HuH-7 (cell line): Measurements from ENCODE around the gene MMP23B.

ENCODE experiments used
- DNase-seq: peaks from one replicate; pipeline ENCODE4 v3.0.0; 2011; ENCODE audit warnings: low spot score

The MMP23B gene

DNA sequence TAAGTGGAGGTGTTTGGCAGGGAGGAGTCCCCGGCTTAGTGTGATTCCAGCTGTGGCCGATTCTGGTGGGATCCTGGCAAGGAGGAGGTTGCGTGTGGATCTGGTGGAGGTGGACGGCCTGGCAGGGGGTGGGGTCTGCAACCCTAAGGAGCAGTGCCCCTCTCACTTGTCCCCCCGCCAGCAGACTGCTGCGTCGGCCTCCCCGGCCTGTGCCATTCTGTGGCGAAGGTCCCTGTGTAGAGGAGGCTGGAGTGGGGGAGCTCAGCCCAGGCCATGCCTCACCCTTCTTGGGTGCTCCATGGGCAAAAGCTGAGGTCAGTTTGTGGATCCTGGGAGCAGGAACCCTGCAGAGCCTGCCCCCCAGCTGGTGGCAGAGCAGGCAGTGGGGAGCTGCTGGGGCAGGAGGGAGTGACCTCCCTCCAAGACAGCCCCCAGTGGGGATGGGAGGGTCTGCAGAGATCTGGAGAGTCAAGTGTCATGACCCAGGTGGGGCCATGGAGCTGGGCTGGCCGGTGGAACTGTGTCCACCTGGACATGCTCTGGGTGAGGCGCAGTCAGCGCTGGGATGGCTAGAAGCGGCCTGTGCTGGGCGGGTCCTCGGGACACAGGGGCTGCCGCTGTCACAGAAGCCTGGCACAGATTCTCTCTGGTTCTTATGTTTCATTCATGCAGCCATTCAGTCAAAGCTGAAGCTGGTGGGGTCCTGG lies 11.4 kb upstream of the MMP23B start:
- no peak for DNase-seq

DNA sequence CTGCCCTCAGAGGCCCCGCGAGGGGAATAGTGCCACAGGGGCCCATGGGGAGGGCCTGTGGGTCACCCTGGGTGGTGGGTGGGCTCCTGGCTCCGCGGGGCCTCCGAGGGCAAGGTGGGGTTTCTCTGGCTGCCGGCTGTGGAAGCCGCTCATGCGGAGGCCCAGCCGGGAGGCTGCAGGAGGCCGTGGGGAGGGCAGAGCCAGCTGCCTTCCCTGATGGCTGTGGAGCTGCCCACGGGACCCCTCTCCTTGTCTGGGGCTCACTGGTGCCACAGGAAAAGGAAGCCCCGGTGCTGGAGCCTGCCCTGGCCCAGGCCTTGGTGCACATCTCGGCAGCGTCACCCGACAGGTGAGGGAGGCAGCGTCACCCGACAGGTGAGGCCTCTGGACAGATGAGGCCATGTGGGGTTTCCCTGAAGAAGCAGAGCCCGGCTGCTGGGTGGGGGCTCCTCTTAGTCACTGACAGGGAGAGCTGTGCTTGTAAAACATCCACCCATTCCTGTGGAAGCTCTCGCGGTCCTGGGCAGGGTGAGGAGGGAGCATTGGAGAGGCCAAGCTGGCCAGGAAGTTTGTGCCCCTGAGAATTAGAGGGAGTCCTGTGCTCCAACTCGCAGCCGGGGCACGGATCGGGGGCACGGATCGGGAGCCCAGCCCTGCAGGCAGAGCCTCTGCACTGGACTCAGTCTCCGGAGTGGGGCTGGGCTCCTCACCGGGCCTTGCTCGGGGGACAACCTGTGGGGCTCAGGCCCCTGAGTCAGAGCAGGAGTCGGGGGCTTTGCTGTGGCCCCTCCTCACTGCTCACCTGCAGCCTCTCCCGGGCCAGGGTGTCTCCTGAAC lies 10.6 kb upstream of the MMP23B start:
- no peak for DNase-seq

DNA sequence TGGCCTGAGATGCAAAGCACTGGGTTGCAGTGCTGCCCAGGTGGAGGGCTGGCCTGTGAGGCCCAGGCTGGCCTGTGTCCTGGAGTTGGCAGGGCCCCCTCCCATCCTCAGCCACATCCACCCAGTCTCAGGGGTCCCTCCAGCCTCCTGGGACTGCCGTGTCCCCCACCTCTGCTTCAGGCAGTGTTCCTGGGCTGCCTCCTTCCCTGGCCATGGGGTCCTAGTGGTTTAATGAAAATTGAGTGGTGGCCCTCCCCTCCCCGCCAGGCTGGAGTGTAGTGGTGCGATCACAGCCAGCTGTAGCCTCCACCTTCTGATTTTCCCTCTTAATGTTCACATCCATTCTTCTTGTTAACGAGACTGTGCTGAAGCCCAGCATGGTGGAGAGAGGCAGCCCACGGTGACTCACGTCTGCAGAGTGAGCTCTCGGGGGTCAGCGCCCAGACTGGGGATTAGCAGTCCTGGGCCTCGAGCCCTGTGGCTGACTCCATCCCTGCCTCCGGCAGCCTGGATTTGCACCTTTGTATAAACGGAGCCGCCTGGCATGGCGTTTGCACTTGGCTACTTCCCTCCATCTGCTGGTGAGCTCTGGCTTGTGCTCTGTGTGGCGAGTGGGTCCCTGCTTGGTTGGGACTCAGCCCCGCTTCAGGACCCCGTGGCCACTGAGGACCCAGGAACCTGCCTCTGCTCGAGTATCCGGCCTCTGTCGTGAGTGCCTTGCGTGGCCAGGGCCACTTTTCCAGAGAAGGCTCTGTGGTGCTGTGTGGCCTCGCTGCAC lies 9.8 kb upstream of the MMP23B start:
- no peak for DNase-seq

DNA sequence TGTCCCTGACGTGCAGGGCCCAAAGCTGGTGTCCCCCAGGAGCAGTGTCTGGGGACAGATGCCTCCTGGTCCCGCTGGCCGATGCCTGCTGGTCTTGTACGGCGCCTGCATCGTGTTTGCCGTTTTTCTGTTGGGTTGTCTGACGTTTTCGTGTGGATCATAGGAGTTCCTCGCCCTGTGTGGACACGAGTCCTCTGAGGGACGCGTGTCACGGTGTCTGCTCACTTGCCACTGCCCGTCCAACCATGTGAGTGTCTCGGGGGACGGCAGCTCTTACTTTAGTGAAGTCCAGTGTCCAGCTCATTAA lies 9.2 kb upstream of the MMP23B start:
- DNase-seq = no peak

DNA sequence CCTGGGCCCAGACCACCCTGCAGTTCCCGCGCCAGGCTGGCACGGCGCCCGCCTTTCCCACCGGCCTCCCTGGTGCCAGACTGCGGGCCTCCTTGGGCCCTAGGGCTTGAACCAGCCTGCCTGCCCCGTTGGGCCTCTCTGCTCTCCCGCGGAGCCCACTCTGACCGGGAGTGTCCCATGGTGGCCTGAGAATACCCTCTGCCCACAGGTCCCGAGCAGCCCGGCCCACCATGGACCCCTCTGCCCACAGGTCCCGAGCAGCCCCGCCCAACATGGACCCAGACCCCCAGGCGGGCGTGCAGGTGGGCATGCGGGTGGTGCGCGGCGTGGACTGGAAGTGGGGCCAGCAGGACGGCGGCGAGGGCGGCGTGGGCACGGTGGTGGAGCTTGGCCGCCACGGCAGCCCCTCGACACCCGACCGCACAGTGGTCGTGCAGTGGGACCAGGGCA lies 8.8 kb upstream of the MMP23B start:
- DNase-seq = no peak

DNA sequence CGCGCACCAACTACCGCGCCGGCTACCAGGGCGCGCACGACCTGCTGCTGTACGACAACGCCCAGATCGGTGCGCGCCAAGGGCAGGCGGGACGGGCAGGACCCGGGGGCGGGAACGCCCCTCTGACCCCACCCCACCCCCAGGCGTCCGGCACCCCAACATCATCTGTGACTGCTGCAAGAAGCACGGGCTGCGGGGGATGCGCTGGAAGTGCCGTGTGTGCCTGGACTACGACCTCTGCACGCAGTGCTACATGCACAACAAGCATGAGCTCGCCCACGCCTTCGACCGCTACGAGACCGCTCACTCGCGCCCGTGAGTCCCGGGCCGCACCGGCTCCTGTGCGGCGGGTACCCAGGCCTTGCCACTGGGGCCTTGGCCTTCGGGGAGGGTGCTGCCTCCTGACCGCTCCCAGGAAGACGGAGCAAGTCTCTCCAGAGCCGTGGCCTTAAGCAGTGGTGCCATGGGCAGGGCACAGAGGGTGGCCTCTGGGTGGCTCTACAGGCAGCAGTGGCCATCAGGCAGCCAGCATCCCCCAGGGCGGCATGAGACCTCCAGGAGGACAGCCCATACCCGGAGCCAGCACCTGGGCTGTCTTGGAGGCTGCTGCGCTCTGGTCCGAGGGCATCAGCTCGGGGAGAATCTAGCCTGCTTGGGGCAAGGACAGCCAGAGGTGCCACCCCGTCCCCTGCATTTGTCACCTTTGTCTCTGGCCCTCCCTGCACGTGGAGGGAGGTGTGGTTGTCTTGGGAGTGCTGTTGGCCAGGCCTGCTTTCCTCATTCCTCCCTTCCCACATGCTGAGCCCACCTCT lies 8.1 kb upstream of the MMP23B start:
- no peak for DNase-seq

DNA sequence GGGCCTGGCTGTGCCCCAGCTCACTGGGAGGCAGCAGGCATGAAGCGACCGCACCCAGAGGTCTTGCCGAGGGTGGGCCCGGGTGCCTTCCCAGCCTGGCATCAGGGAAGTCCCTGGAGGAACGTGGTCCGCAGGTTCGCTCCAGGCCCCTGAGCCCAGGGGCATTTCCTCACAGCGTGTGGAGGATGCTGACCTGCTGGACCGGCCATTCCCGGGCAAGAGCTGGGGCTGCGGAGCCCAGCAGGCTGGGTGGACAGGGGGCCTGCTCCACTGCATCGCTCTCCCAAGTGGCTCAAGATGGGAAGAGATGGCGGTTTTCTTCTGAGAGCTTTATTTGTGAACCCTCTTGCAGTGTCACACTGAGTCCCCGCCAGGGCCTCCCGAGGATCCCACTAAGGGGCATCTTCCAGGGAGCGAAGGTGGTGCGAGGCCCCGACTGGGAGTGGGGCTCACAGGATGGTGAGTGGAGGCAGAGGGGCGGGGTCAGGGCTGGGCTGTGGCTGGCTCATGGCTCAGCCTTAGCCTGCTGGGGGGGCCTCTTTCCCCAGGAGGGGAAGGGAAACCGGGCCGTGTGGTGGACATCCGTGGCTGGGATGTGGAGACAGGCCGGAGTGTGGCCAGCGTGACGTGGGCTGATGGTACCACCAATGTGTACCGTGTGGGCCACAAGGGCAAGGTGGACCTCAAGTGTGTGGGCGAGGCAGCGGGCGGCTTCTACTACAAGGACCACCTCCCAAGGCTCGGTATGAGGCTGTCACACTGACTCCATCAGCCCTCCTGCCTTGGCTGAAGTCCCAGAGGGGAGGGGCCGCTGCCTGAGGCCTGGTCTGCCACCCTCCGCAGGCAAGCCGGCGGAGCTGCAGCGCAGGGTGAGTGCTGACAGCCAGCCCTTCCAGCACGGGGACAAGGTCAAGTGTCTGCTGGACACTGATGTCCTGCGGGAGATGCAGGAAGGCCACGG lies 7.2 kb upstream of the MMP23B start:
- no peak for DNase-seq

DNA sequence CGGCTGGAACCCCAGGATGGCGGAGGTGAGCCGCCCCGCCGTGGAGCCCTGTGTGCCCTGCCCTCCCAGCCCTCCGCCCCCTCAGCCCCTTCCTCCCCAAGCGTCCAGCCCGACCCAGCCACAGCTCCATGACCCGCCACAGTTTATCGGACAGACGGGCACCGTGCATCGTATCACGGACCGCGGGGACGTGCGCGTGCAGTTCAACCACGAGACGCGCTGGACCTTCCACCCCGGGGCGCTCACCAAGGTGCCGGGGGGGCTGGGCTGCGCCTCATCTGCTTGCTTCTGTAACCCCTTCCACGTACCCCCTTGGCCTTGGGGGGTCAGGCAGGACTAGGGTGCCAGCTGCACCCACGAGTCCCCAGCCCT lies 6.6 kb upstream of the MMP23B start:
- DNase-seq = no peak

DNA sequence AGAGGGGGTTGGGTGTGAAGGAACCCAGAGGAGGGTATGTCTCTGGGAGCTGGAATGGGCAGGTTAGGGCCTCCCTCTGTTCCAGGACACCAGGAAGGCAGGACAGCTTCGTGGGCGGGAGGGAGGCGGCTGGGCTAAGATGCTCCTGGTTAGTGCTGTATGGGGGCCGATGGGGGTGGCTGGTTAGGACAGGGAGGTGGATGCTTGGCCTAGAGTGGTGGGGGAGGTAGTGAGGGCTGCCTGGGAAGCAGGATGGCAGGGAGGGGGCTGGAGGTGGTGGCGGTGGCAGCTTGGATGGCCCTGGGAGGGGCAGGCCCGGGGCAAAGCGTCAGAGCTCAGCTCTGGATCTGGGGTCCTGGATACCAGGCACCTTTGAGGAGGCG lies 6.2 kb upstream of the MMP23B start:
- no peak for DNase-seq

DNA sequence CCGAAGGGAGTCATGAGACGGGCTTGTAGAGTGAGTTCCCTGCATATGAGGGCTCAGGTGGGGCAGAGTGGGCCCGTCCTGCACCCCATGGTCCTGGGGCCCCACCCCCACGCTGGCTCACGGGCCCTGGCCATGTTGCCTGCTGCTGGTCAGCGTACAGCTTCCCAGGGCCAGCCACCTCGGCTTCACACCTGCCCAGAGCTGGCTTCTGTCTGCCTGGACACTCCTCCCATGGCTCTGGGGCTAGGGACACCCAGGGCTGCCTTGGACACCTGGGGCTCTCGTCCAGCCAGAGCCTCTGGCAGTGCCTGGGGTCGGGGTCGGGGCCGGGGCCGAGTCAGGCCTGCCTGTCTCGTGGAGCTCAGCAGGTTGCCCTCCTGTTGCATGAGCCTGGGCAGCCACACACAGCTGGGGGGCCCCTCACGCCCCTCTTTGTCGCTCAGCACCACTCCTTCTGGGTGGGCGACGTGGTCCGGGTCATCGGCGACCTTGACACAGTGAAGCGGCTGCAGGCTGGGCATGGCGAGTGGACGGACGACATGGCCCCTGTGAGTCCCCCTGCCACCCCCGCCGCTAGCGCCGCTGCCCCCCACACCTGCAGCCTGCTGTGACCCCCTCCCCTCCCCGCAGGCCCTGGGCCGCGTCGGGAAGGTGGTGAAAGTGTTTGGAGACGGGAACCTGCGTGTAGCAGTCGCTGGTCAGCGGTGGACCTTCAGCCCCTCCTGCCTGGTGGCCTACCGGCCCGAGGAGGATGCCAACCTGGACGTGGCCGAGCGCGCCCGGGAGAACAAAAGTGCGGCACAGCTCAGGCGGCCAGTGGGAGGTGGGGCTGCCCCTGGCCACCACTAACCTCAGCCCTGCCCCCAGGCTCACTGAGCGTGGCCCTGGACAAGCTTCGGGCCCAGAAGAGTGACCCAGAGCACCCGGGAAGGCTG lies 5.5 kb upstream of the MMP23B start:
- no peak for DNase-seq

DNA sequence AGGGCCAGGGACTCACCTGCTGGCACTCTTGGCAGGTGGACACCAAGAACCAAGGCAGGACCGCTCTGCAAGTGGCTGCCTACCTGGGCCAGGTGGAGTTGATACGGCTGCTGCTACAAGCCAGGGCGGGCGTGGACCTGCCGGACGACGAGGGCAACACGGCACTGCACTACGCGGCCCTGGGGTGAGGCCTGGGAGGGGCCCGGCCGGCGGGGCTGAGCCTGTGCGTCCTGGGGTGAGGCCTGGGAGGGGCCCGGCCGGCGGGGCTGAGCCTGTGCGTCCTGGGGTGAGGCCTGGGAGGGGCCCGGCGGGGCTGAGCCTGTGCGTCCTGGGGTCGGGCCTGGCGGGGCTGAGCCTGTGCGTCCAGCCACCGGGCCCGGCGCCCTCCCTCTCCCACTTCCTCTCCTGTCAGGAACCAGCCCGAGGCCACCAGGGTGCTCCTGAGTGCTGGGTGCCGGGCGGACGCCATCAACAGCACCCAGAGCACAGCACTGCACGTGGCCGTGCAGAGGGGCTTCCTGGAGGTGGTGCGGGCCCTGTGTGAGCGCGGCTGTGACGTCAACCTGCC lies 4.6 kb upstream of the MMP23B start:
- no peak for DNase-seq

DNA sequence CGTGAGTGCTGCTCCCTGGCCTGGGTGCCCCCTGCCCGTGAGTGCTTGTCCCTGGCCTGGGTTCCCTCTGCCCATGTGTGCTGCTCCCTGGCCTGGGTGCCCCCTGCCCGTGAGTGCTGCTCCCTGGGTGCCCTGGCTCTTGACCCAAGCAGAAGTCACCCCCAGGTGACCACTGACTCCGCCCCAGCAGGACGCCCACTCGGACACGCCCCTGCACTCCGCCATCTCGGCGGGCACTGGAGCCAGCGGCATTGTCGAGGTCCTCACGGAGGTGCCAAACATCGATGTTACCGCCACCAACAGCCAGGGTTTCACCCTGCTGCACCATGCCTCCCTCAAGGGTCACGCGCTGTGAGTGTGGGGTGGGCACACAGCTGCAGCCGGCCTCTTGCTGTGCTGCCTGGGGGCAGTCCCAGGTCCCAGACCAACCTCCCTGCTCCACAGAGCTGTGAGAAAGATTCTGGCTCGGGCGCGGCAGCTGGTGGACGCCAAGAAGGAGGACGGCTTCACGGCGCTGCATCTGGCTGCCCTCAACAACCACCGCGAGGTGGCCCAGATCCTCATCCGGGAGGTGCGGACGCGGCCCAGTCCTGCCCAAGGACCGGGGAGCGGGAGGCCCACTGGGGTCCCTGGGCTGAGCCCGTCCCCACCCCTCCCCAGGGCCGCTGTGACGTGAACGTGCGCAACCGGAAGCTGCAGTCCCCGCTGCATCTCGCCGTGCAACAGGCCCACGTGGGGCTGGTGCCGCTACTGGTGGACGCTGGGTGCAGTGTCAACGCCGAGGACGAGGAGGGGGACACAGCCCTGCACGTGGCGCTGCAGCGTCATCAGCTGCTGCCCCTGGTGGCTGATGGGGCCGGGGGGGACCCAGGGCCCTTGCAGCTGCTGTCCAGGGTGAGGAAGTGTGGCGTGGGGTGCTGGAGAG lies 3.9 kb upstream of the MMP23B start:
- no peak for DNase-seq

DNA sequence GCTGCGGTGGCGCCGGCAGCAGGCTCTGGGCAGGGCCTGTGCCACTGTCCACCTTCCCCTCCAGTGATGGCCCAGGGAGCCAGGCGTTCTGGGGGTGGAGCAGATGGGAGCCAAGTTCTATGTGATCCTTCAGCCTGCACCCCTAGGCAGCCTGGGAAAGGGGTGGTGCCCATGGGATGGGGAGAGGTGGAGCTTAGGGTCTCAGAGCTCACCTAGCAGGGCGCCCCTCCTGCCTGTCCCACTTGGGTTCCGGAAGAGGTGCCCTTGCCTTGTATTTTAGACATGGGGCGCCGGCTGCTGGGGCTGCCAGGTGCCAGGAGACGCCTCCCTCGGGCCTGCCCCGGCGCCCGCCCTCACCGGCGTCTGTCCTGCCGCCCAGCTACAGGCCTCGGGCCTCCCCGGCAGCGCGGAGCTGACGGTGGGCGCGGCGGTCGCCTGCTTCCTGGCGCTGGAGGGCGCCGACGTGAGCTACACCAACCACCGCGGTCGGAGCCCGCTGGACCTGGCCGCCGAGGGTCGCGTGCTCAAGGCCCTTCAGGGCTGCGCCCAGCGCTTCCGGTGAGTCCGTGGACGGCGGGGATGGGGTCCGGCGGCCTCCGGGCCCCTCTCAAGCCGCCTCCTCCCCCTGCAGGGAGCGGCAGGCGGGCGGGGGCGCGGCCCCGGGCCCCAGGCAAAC lies 3.1 kb upstream of the MMP23B start:
- no peak for DNase-seq

DNA sequence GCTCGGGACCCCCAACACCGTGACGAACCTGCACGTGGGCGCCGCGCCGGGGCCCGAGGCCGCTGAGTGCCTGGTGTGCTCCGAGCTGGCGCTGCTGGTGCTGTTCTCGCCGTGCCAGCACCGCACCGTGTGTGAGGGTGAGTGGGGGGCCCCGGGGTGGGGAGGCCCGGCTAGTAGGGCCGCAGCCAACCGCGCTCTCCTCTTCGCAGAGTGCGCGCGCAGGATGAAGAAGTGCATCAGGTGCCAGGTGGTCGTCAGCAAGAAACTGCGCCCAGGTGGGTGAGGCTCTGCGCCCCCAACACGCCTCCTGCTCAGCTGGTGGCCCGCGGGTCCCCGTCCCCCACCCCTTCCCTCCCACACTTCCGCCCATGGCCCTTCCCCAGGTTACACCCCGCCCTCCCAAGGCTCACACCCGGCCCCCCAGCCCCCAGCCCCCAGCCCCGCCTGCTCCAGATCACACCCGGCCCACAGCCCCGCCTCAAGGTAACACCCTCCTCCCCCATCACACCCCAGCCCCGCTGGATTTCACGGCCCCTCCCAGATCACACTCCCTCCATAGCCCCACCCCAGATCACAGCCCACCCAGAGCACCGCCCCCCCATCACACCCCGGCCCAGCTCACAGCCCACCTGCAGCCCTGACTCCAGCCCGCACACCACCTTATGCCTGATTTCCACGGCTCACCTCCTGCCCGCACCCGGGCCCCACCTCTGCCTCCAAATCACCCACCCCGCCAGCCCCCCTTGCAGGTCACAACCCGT lies 2.4 kb upstream of the MMP23B start:
- DNase-seq = no peak

DNA sequence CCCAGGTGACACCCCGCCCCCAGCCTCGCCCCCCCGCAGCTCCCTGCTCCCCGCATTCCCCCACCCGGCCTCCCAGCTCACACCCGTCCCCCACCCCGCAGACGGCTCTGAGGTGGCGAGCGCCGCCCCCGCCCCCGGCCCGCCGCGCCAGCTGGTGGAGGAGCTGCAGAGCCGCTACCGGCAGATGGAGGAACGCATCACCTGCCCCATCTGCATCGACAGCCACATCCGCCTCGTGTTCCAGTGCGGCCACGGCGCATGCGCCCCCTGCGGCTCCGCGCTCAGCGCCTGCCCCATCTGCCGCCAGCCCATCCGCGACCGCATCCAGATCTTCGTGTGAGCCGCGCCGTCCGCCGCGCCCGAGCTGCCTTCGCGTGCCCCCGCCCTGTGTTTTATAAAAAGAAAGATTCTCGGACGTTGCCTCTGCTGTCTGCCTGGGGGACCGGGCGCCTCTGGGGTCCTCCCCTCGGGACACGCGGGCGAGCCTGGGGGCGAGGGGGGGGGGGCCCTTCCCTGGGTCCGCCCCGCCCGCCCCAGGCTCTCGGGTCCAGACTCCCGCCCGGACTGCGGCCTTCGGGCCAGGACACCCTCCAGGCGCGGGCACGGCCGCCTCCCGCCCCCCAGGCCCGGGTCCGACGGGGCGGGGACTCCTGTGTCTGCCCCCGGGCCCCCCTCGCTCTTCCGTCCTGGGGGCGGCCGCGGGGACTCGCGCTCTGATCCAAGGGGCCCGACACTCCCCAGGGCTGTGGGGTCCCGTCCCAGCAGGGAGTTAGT lies 1.6 kb upstream of the MMP23B start:
- no peak for DNase-seq
